Esophagus squamous epithelium (tissue), 5 donors: Measurements from ENCODE around the gene DGKD. TPM values are rescaled to one million over a fixed set of nuclear protein-coding genes. Genes with fewer than 3 reads are reported as not detected.

Experiments
- DNase-seq: peaks from one replicate; lab custom pipeline; 2025; lab: John Stamatoyannopoulos, UW
- H3K27ac ChIP-seq, 4 donors: fragments of 200-600 bp; sonication (generic); one replicate each; pipeline ENCODE4 v1.5.1; 2016 to 2019; ENCODE audit warnings: mild to moderate bottlenecking in 1 of 4
- H3K27me3 ChIP-seq, 4 donors: fragments of 200-600 bp; sonication (generic); 1 replicate in 3 of 4; 2 replicates in 1 of 4; pipeline versions ENCODE4 v1.5.1 to v1.6.0; 2017 to 2021; ENCODE audit warnings: antibody characterized with exemption in 1 of 4
- H3K36me3 ChIP-seq, 3 donors: fragments of 200-600 bp; sonication (generic); one replicate each; pipeline ENCODE4 v1.5.1; 2016 to 2019
- H3K4me1 ChIP-seq, 3 donors: fragments of 200-600 bp; sonication (generic); one replicate each; pipeline ENCODE4 v1.5.1; 2017 to 2019
- H3K4me3 ChIP-seq, 4 donors: fragments of 200-600 bp; sonication (generic); 1 replicate in 3 of 4; 2 replicates in 1 of 4; pipeline ENCODE4 v1.5.1; 2016 to 2019; ENCODE audit warnings: mild to moderate bottlenecking in 2 of 4, moderate library complexity in 1 of 4
- H3K9me3 ChIP-seq, 3 donors: fragments of 200-600 bp; sonication (generic); one replicate each; pipeline ENCODE4 v1.5.1; 2016 to 2019
- POLR2A ChIP-seq, 4 donors: fragments of 450-650 bp; IDR thresholded peaks; one replicate each; pipeline ENCODE4 v1.6.1; 2017; ENCODE audit warnings: antibody characterized with exemption in 4 of 4, mild to moderate bottlenecking in 4 of 4, moderate library complexity in 3 of 4
- WGBS, 2 donors: methylation state at CpG; one replicate each; pipeline ENCODE4 v1.1.5; 2018; 5-methylcytosine and 5-hydroxymethylcytosine counted together
- intact Hi-C: fragments of 100-400 bp; cut with DNase I; formaldehyde crosslinking; loops from one replicate; pipeline ENCODE4 v1.15.0; 2022
- total RNA-seq, 4 donors: library from RNA; depleted of rRNA; stranded (reverse); fragments of >200 nt; gene quantifications; one replicate each; pipeline ENCODE4 v1.1.0, GENCODE V29; 2016
- TF ChIP-seq, protein P1 (sequence below), 6 experiments: fragments of 450-650 bp in 4 of 6; fragments of 200-600 bp in 2 of 6; sonication (generic) in 2 of 6; IDR thresholded peaks; one replicate each; pipeline ENCODE4 v1.5.1; 2016 to 2019; ENCODE audit warnings: antibody characterized with exemption in 6 of 6, mild to moderate bottlenecking in 4 of 6, moderate library complexity in 4 of 6
- donor health status: DM: yes; HTN: yes; CAD: no.

DGKD gene
- total RNA-seq, 4 donors from 2014 or later: 2.3 to 10.9 (median 4.2) TPM

- intact Hi-C loops: no loop called here
- Histone ChIP-seq H3K36me3 (peaks cover 0 to 6% (median 0%) of the 10 kb centered on the region in 3 donors), H3K4me3 (no peak overlapping the region), H3K27ac (no peak overlapping the region), H3K9me3 (no peaks in the 10 kb centered on the region), H3K4me1 (no peaks in the 10 kb centered on the region), H3K27me3 (no peaks in the 10 kb centered on the region)
- DNase-seq: no peak
- 77 to 80% methylated on average over 9 to 10 of the region's 10 CpGs for WGBS, 2 donors
- TF ChIP-seq POLR2A (IDR thresholded peaks at IDR 0.05): no peak
- TF ChIP-seq, protein P1, sequence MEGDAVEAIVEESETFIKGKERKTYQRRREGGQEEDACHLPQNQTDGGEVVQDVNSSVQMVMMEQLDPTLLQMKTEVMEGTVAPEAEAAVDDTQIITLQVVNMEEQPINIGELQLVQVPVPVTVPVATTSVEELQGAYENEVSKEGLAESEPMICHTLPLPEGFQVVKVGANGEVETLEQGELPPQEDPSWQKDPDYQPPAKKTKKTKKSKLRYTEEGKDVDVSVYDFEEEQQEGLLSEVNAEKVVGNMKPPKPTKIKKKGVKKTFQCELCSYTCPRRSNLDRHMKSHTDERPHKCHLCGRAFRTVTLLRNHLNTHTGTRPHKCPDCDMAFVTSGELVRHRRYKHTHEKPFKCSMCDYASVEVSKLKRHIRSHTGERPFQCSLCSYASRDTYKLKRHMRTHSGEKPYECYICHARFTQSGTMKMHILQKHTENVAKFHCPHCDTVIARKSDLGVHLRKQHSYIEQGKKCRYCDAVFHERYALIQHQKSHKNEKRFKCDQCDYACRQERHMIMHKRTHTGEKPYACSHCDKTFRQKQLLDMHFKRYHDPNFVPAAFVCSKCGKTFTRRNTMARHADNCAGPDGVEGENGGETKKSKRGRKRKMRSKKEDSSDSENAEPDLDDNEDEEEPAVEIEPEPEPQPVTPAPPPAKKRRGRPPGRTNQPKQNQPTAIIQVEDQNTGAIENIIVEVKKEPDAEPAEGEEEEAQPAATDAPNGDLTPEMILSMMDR (IDR thresholded peaks at IDR 0.05): no peak
Measured at GRCh38 chr2:233375490-233376314, 21.4 kb downstream of the DGKD start.

- Histone ChIP-seq H3K4me1 (no peaks in the 10 kb centered on the region), H3K27ac (no peak overlapping the region), H3K36me3 (no peaks in the 10 kb centered on the region), H3K27me3 (no peaks in the 10 kb centered on the region), H3K9me3 (no peaks in the 10 kb centered on the region), H3K4me3 (no peak overlapping the region)
- TF ChIP-seq, protein P1 (IDR thresholded peaks at IDR 0.05): no peak
- TF ChIP-seq POLR2A (IDR thresholded peaks at IDR 0.05): no peak
- no peak for DNase-seq
- intact Hi-C loops: no loop called here
- 86 to 90% methylated on average over 6 of the region's 6 CpGs for WGBS, 2 donors
Measured at GRCh38 chr2:233379034-233379433, 24.7 kb downstream of the DGKD start.

DNA sequence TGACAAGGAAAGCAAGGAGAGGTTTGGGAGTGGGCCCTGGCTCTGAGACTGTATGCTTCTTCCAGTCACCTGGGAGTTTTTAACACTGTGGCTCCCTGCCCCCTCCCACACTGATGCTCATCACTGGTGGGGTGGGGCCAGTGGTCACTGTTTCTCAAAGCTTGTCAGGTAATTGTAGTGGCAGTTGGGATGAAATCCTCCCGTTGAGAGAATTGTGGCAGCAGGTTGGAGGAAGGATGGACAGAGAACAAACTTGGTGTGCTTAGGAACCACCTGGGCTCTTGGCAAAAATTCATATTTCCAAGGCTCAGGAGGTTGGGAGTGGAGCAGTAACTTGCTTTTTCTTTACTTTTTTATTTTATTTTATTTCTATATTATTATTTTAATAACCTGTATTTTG is 25.1 kb downstream of the DGKD start:
- no peaks in the 10 kb centered on the region for H3K36me3 ChIP-seq
- H3K27me3 ChIP-seq: no peaks in the 10 kb centered on the region
- H3K4me3 ChIP-seq: no peak overlapping the region
- DNase-seq: no peak
- TF ChIP-seq, protein P1 (IDR thresholded peaks at IDR 0.05): no peak
- TF ChIP-seq POLR2A (IDR thresholded peaks at IDR 0.05): no peak
- intact Hi-C loops: no loop called here
- H3K27ac ChIP-seq: no peak overlapping the region
- 75 to 89% methylated on average over 1 of the region's 1 CpG for WGBS, 2 donors
- peaks cover 0 to 2% (median under 1%) of the 10 kb centered on the region in 3 donors for H3K4me1 ChIP-seq
- no peaks in the 10 kb centered on the region for H3K9me3 ChIP-seq

- no peaks in the 10 kb centered on the region for H3K36me3 ChIP-seq
- TF ChIP-seq POLR2A (IDR thresholded peaks at IDR 0.05): no peak
- TF ChIP-seq, protein P1 (IDR thresholded peaks at IDR 0.05): no peak
- WGBS, 2 donors: 91 to 92% methylated on average over 10 to 13 of the region's 13 CpGs
- DNase-seq: no peak
- no peaks in the 10 kb centered on the region for H3K9me3 ChIP-seq
- intact Hi-C loops: no loop called here
- H3K27ac ChIP-seq: no peak overlapping the region
- no peak overlapping the region for H3K4me3 ChIP-seq
- H3K27me3 ChIP-seq: no peaks in the 10 kb centered on the region
- H3K4me1 ChIP-seq: peaks cover 7 to 11% (median 9%) of the 10 kb centered on the region in 3 donors
Measured at GRCh38 chr2:233380132-233380895, 26.0 kb downstream of the DGKD start.
